Skeletal muscle tissue (tissue), 4 donors: ENCODE measurements around the gene MUS81. TPM values are rescaled to one million over a fixed set of nuclear protein-coding genes. Genes with fewer than 3 reads are reported as not detected.

Source experiments
- H3K27ac ChIP-seq: one replicate; pipeline ENCODE4 v1.7.0; 2013; ENCODE audit warnings: mild to moderate bottlenecking, low read depth, low read length, inconsistent platforms
- H3K27me3 ChIP-seq, 3 donors: one replicate each; pipeline ENCODE4 v1.7.0; 2013; ENCODE audit warnings: low read length in 3 of 3; ENCODE audit not compliant: control insufficient read depth in 3 of 3, insufficient read depth in 3 of 3
- H3K36me3 ChIP-seq, 3 donors: one replicate each; pipeline ENCODE4 v1.7.0; 2013; ENCODE audit warnings: low read length in 3 of 3; ENCODE audit not compliant: control insufficient read depth in 3 of 3, insufficient read depth in 3 of 3
- H3K4me1 ChIP-seq, 3 donors: one replicate each; pipeline ENCODE4 v1.7.0; 2013; ENCODE audit warnings: low read length in 3 of 3, mild to moderate bottlenecking in 3 of 3; ENCODE audit not compliant: control insufficient read depth in 3 of 3, insufficient read depth in 3 of 3
- H3K4me3 ChIP-seq, 3 donors: one replicate each; pipeline ENCODE4 v1.7.0; 2013; ENCODE audit warnings: low read length in 3 of 3
- H3K9ac ChIP-seq, 3 donors: one replicate each; pipeline ENCODE4 v1.7.0; 2013; ENCODE audit warnings: low read length in 3 of 3, mild to moderate bottlenecking in 3 of 3, moderate library complexity in 2 of 3, low read depth in 1 of 3
- H3K9me3 ChIP-seq, 3 donors: one replicate each; pipeline ENCODE4 v1.7.0; 2013; ENCODE audit warnings: low read length in 3 of 3; ENCODE audit not compliant: control insufficient read depth in 3 of 3
- total RNA-seq: library from RNA; depleted of rRNA; stranded (reverse); fragments of >200 nt; gene quantifications from one replicate; pipeline ENCODE4 v1.2.3, GENCODE V29; 2014
- donor health status: Osteomylitis.

MUS81 gene
- total RNA-seq, 1 donor from 2014 or later, result 34.4 TPM

- Histone ChIP-seq H3K36me3 (no peaks in the 10 kb centered on the region), H3K27me3 (peaks cover 4 to 13% (median 11%) of the 10 kb centered on the region in 3 donors), H3K4me3 (peak within 1 kb of the TSS; percentile 55 to 69 (median 61)), H3K9ac (peak within 1 kb of the TSS; percentile 43 to 59 (median 54)), H3K9me3 (no peaks in the 10 kb centered on the region), H3K4me1 (peaks cover 6 to 9% (median 9%) of the 10 kb centered on the region in 3 donors), H3K27ac (no peak within 1 kb of the TSS)
Observed at GRCh38 chr11:65900125-65900898, 40.1 kb downstream of the MUS81 start, which contains the start of gene FOSL1. FOSL1 (minus strand) TSS chr11:65900388; CDS start chr11:65900339, 49 bp downstream.

- Histone ChIP-seq H3K4me1 (peaks cover 6 to 9% (median 9%) of the 10 kb centered on the region in 3 donors), H3K4me3 (peak overlapping the region in 2 of 3 donors; percentile 14 to 69), H3K36me3 (no peaks in the 10 kb centered on the region), H3K9ac (peak overlapping the region in 1 of 3 donors; percentile 1), H3K9me3 (no peaks in the 10 kb centered on the region), H3K27me3 (peaks cover 4 to 13% (median 11%) of the 10 kb centered on the region in 3 donors), H3K27ac (no peak overlapping the region)
Observed at GRCh38 chr11:65900899-65901180, 40.6 kb downstream of the MUS81 start.

- Histone ChIP-seq H3K9ac (no peak overlapping the region), H3K4me1 (peaks cover 6 to 9% (median 9%) of the 10 kb centered on the region in 3 donors), H3K27ac (no peak overlapping the region), H3K36me3 (no peaks in the 10 kb centered on the region), H3K27me3 (peaks cover 4 to 16% (median 13%) of the 10 kb centered on the region in 3 donors), H3K4me3 (no peak overlapping the region), H3K9me3 (no peaks in the 10 kb centered on the region)
Observed at GRCh38 chr11:65903068-65903481, 42.8 kb downstream of the MUS81 start.

- Histone ChIP-seq H3K4me3 (no peak overlapping the region), H3K4me1 (peaks cover 6 to 9% (median 9%) of the 10 kb centered on the region in 3 donors), H3K27ac (no peak overlapping the region), H3K9ac (no peak overlapping the region), H3K27me3 (peaks cover 4 to 18% (median 10%) of the 10 kb centered on the region in 3 donors), H3K9me3 (no peaks in the 10 kb centered on the region), H3K36me3 (no peaks in the 10 kb centered on the region)
Observed at GRCh38 chr11:65903715-65904114, 43.5 kb downstream of the MUS81 start.

- H3K9ac ChIP-seq, result no peak overlapping the region
- H3K4me1 ChIP-seq, result peaks cover 3 to 7% (median 4%) of the 10 kb centered on the region in 3 donors
- H3K9me3 ChIP-seq, result no peaks in the 10 kb centered on the region
- no peaks in the 10 kb centered on the region for H3K36me3 ChIP-seq
- H3K4me3 ChIP-seq, result no peak overlapping the region
- peaks cover 0 to 15% (median 0%) of the 10 kb centered on the region in 3 donors for H3K27me3 ChIP-seq
- H3K27ac ChIP-seq, result no peak overlapping the region
Observed at GRCh38 chr11:65906602-65907001, 46.4 kb downstream of the MUS81 start.

GRCh38 chr11:65907878-65908277, 47.6 kb downstream of the MUS81 start:
- Histone ChIP-seq H3K27ac (no peak overlapping the region), H3K9me3 (no peaks in the 10 kb centered on the region), H3K4me1 (peaks cover 12 to 20% (median 13%) of the 10 kb centered on the region in 3 donors), H3K36me3 (no peaks in the 10 kb centered on the region), H3K9ac (no peak overlapping the region), H3K4me3 (no peak overlapping the region), H3K27me3 (peaks cover 0 to 18% (median 0%) of the 10 kb centered on the region in 3 donors)

GRCh38 chr11:65911682-65912568, 51.7 kb downstream of the MUS81 start:
- no peak overlapping the region for H3K4me3 ChIP-seq
- H3K9ac ChIP-seq, result peak overlapping the region in 2 of 3 donors; percentile 12 to 40
- peaks cover 35 to 51% (median 38%) of the 10 kb centered on the region in 3 donors for H3K4me1 ChIP-seq

GRCh38 chr11:65912845-65913244, 52.6 kb downstream of the MUS81 start:
- H3K27ac ChIP-seq, result peak overlapping the region; percentile 34
- peaks cover 0 to 15% (median 0%) of the 10 kb centered on the region in 3 donors for H3K27me3 ChIP-seq
- H3K9ac ChIP-seq, result no peak overlapping the region
- H3K9me3 ChIP-seq, result no peaks in the 10 kb centered on the region
- H3K4me1 ChIP-seq, result peaks cover 44 to 60% (median 47%) of the 10 kb centered on the region in 3 donors
- H3K4me3 ChIP-seq, result no peak overlapping the region
- H3K36me3 ChIP-seq, result peaks cover 0 to 8% (median 6%) of the 10 kb centered on the region in 3 donors

More at GRCh38 chr11:65911682-65912568, 51.7 kb downstream of the MUS81 start:
- Histone ChIP-seq H3K27me3 (peaks cover 0 to 18% (median 0%) of the 10 kb centered on the region in 3 donors), H3K9me3 (no peaks in the 10 kb centered on the region), H3K27ac (peak overlapping the region; percentile 25), H3K36me3 (peaks cover 0 to 2% (median 1%) of the 10 kb centered on the region in 3 donors)

- peak overlapping the region; percentile 10 to 56 (median 56) for H3K4me3 ChIP-seq
- peak overlapping the region; percentile 61 to 77 (median 72) for H3K9ac ChIP-seq
- H3K36me3 ChIP-seq, result peaks cover 0 to 10% (median 6%) of the 10 kb centered on the region in 3 donors
- peaks cover 54 to 73% (median 57%) of the 10 kb centered on the region in 3 donors for H3K4me1 ChIP-seq
- H3K27me3 ChIP-seq, result peaks cover 0 to 8% (median 0%) of the 10 kb centered on the region in 3 donors
- no peaks in the 10 kb centered on the region for H3K9me3 ChIP-seq
- peak overlapping the region; percentile 97 for H3K27ac ChIP-seq
Observed at GRCh38 chr11:65915101-65915820, 55.0 kb downstream of the MUS81 start.
